B cell (primary cell): ENCODE data around the gene TPRG1L. TPM values are rescaled to one million over a fixed set of nuclear protein-coding genes. Genes with fewer than 3 reads are reported as not detected.

Source experiments
- ATAC-seq: fragments of 200-7000 bp; cut with Tn5 transposase; one replicate; pipeline ENCODE4 v1.10.0; 2021; ENCODE audit warnings: low read depth, mild to moderate bottlenecking, moderate number of reproducible peaks, moderate library complexity
- CTCF ChIA-PET: fragments of 350-600 bp; sonication (Branson Sonifier 250); formaldehyde crosslinking; loops from one replicate; lab custom pipeline; 2021; ENCODE audit warnings: antibody characterized with exemption, inconsistent platforms; lab: Charles Lee
- POLR2A ChIA-PET: fragments of 350-600 bp; sonication (Branson Sonifier 250); formaldehyde crosslinking; loops from one replicate; lab custom pipeline; 2021; ENCODE audit warnings: antibody characterized with exemption; lab: Charles Lee
- DNase-seq: peaks from one replicate; pipeline ENCODE4 v3.0.0; 2013
- H2AFZ ChIP-seq: 2 replicates; pipeline ENCODE4 v1.6.1; 2012; ENCODE audit warnings: mild to moderate bottlenecking, low read depth, low read length; ENCODE audit not compliant: insufficient read depth, poor library complexity, severe bottlenecking
- H3K27ac ChIP-seq, 2 donors: 1 replicate in 1 of 2; 2 replicates in 1 of 2; pipeline ENCODE4 v1.5.1; 2012 to 2013; ENCODE audit warnings: low read length in 2 of 2, mild to moderate bottlenecking in 2 of 2, moderate library complexity in 1 of 2
- H3K27me3 ChIP-seq, 4 experiments: fragments of 200-600 bp in 1 of 4; sonication (generic) in 1 of 4; replicated peaks in 1 of 4; 1 replicate in 2 of 4; 2 replicates in 2 of 4; pipeline versions ENCODE4 v1.6.1 to v1.7.0; 2013 to 2016; ENCODE audit warnings: low read length in 3 of 4, mild to moderate bottlenecking in 2 of 4, mixed read lengths in 1 of 4, moderate library complexity in 1 of 4; ENCODE audit not compliant: insufficient read depth in 4 of 4, control insufficient read depth in 3 of 4; ENCODE audit errors: control extremely low read depth in 1 of 4
- H3K36me3 ChIP-seq, 2 experiments: replicated peaks in 1 of 2; 1 replicate in 1 of 2; 2 replicates in 1 of 2; pipeline versions ENCODE4 v1.6.1 to v1.7.1; 2013; ENCODE audit warnings: low read length in 1 of 2; ENCODE audit not compliant: insufficient read depth in 2 of 2, control insufficient read depth in 1 of 2; ENCODE audit errors: control extremely low read depth in 1 of 2, extremely low read depth in 1 of 2
- H3K4me1 ChIP-seq, 2 donors: fragments of 200-600 bp in 1 of 2; sonication (generic) in 1 of 2; 1 replicate in 1 of 2; 2 replicates in 1 of 2; pipeline versions ENCODE4 v1.5.1 to v1.6.1; 2013 to 2017; ENCODE audit warnings: low read length in 2 of 2; ENCODE audit not compliant: control insufficient read depth in 2 of 2, insufficient read depth in 2 of 2
- H3K4me2 ChIP-seq: replicated peaks from 2 replicates; pipeline ENCODE3; 2012; ENCODE audit warnings: mild to moderate bottlenecking, low read depth, low read length; ENCODE audit not compliant: poor library complexity, severe bottlenecking
- H3K4me3 ChIP-seq, 5 experiments: fragments of 200-600 bp in 1 of 5; sonication (generic) in 1 of 5; 1 replicate in 3 of 5; 2 replicates in 2 of 5; pipeline versions ENCODE4 v1.5.1 to v1.7.0; 2011 to 2016; ENCODE audit warnings: low read length in 4 of 5, mild to moderate bottlenecking in 4 of 5, low read depth in 2 of 5, control low read depth in 1 of 5, moderate library complexity in 1 of 5; ENCODE audit not compliant: insufficient read depth in 1 of 5; ENCODE audit errors: control extremely low read depth in 1 of 5, extremely low read depth in 1 of 5
- H3K79me2 ChIP-seq: fragments of 200-600 bp; sonication (generic); one replicate; pipeline ENCODE4 v1.6.0; 2016; ENCODE audit warnings: low read length; ENCODE audit not compliant: control insufficient read depth, insufficient read depth
- H3K9ac ChIP-seq: fragments of 200-600 bp; sonication (generic); 2 replicates; pipeline ENCODE4 v1.6.1; 2017; ENCODE audit warnings: mild to moderate bottlenecking, low read length, moderate library complexity
- H3K9me3 ChIP-seq, 3 donors: one replicate each; pipeline versions ENCODE4 v1.6.1 to v1.7.1; 2013; ENCODE audit warnings: low read length in 2 of 3; ENCODE audit not compliant: control insufficient read depth in 2 of 3, insufficient read depth in 1 of 3; ENCODE audit errors: control extremely low read depth in 1 of 3
- H4K20me1 ChIP-seq: 2 replicates; pipeline ENCODE4 v1.6.0; 2012; ENCODE audit warnings: mild to moderate bottlenecking, low read length; ENCODE audit not compliant: insufficient read depth, control insufficient read depth, poor library complexity, severe bottlenecking
- H3K27ac Mint-ChIP-seq: one replicate; pipeline ENCODE4 v1.8.0; 2021; ENCODE audit warnings: mixed read lengths
- H3K27me3 Mint-ChIP-seq: one replicate; pipeline ENCODE4 v1.8.0; 2021; ENCODE audit warnings: mixed read lengths
- H3K4me1 Mint-ChIP-seq: one replicate; pipeline ENCODE4 v1.8.0; 2021; ENCODE audit warnings: mixed read lengths
- H3K4me3 Mint-ChIP-seq: one replicate; pipeline ENCODE4 v1.8.0; 2021; ENCODE audit warnings: mixed read lengths
- H3K9me3 Mint-ChIP-seq: one replicate; pipeline ENCODE4 v1.8.0; 2022; ENCODE audit warnings: mixed read lengths; ENCODE audit not compliant: insufficient read depth
- EZH2 ChIP-seq: IDR thresholded peaks from 2 replicates; pipeline ENCODE4 v1.6.1; 2012; ENCODE audit warnings: borderline replicate concordance, low read depth, mild to moderate bottlenecking, moderate library complexity, low read length; ENCODE audit not compliant: insufficient read depth, poor library complexity, severe bottlenecking
- WGBS: methylation state at CpG from one replicate; pipeline ENCODE4 v1.1.5; 2013; ENCODE audit warnings: missing lambda C conversion rate; ENCODE audit not compliant: insufficient coverage; 5-methylcytosine and 5-hydroxymethylcytosine counted together
- intact Hi-C: fragments of 100-400 bp; cut with micrococcal nuclease; formaldehyde crosslinking; loops from one replicate; pipeline ENCODE4 v1.10.0; 2022
- polyA plus RNA-seq: library from polyadenylated mRNA; depleted of rRNA; stranded (reverse); fragments of >200 nt; gene quantifications from 2 replicates; pipeline ENCODE4 v1.2.3, GENCODE V29; 2012
- total RNA-seq, 2 donors: library from RNA; stranded (reverse); fragments of 120-200 nt in 1 of 2; gene quantifications; 1 replicate in 1 of 2; 2 replicates in 1 of 2; pipeline versions ENCODE4 v1.2.3 to v1.2.4, GENCODE V29; 2013 to 2022
- TF ChIP-seq, protein P1 (sequence below): fragments of 200-600 bp; IDR thresholded peaks from one replicate; pipeline ENCODE4 v1.8.0; 2022; ENCODE audit warnings: antibody characterized with exemption, mild to moderate bottlenecking

TPRG1L gene
- total and polyA plus RNA-seq, 2 donors (not counting 1 experiment from before 2014, with no cell fraction given), result 19.5 to 48.6 TPM

- H3K4me3 ChIP-seq, result peak overlapping the region in 3 of 5 experiments; percentile 17 to 43 (median 22)
- POLR2A ChIA-PET, result interaction anchor here (1.4 kb wide), 1 partner anchor 25 kb away, joined by 3 read pairs; no protein-coding TSS in a partner anchor
- no peaks in the 10 kb centered on the region for H3K9me3 Mint-ChIP-seq
- H3K9ac ChIP-seq, result peak overlapping the region; percentile 22
- no peaks in the 10 kb centered on the region for H3K36me3 ChIP-seq
- H3K27ac ChIP-seq, result peak overlapping the region in 1 of 2 donors; percentile 32
- CTCF ChIA-PET, result interaction anchor here (0.9 to 2.1 kb wide), 3 partner anchors 11 to 29 kb away, joined by 3 to 20 read pairs (median 3); partner anchors contain the start of gene WRAP73
- H3K4me1 ChIP-seq, result peaks cover 42 to 70% of the 10 kb centered on the region in 2 donors
- peak overlapping the region; percentile 85 for H3K27ac Mint-ChIP-seq
- peaks cover 0 to 8% (median 0%) of the 10 kb centered on the region in 3 donors for H3K9me3 ChIP-seq
- WGBS, result 33% methylated on average over 19 of the region's 21 CpGs
- no peaks in the 10 kb centered on the region for H3K79me2 ChIP-seq
- H3K27me3 ChIP-seq, result peaks cover 0 to 3% (median 0%) of the 10 kb centered on the region in 4 experiments
- DNase-seq (peak; percentile 45), ATAC-seq (no peak)
- H3K4me3 Mint-ChIP-seq, result peak overlapping the region; percentile 79
- intact Hi-C loops, result no loop called here
- H3K4me2 ChIP-seq, result peak overlapping the region; percentile 78
- H3K4me1 Mint-ChIP-seq, result peaks cover 63% of the 10 kb centered on the region
- no peaks in the 10 kb centered on the region for H4K20me1 ChIP-seq
- TF ChIP-seq, protein P1, sequence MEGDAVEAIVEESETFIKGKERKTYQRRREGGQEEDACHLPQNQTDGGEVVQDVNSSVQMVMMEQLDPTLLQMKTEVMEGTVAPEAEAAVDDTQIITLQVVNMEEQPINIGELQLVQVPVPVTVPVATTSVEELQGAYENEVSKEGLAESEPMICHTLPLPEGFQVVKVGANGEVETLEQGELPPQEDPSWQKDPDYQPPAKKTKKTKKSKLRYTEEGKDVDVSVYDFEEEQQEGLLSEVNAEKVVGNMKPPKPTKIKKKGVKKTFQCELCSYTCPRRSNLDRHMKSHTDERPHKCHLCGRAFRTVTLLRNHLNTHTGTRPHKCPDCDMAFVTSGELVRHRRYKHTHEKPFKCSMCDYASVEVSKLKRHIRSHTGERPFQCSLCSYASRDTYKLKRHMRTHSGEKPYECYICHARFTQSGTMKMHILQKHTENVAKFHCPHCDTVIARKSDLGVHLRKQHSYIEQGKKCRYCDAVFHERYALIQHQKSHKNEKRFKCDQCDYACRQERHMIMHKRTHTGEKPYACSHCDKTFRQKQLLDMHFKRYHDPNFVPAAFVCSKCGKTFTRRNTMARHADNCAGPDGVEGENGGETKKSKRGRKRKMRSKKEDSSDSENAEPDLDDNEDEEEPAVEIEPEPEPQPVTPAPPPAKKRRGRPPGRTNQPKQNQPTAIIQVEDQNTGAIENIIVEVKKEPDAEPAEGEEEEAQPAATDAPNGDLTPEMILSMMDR, result no peak
- TF ChIP-seq EZH2, result no peak
- peaks cover 5% of the 10 kb centered on the region for H3K27me3 Mint-ChIP-seq
- H2AFZ ChIP-seq, result peak overlapping the region; percentile 17
Observed at GRCh38 chr1:3678361-3679097, 53.7 kb downstream of the TPRG1L start.

GRCh38 chr1:3679098-3679555, 54.3 kb downstream of the TPRG1L start:
- Histone ChIP-seq H2AFZ (no peak overlapping the region), H3K79me2 (no peaks in the 10 kb centered on the region), H4K20me1 (no peaks in the 10 kb centered on the region), H3K27ac (peak overlapping the region in 1 of 2 donors; percentile 32), H3K4me3 (peak overlapping the region in 3 of 5 experiments; percentile 17 to 43 (median 22)), H3K36me3 (no peaks in the 10 kb centered on the region), H3K9ac (peak overlapping the region; percentile 22), H3K4me1 (peaks cover 36 to 64% of the 10 kb centered on the region in 2 donors), H3K27me3 (peaks cover 0 to 3% (median 0%) of the 10 kb centered on the region in 4 experiments), H3K4me2 (peak overlapping the region; percentile 78), H3K9me3 (peaks cover 0 to 8% (median 0%) of the 10 kb centered on the region in 3 donors)
- Mint-ChIP-seq H3K27ac (peak overlapping the region; percentile 85), H3K4me1 (peaks cover 60% of the 10 kb centered on the region), H3K4me3 (peak overlapping the region; percentile 79), H3K9me3 (no peaks in the 10 kb centered on the region), H3K27me3 (peaks cover 6% of the 10 kb centered on the region)
- 32% methylated on average over 17 of the region's 18 CpGs for WGBS
- POLR2A ChIA-PET, result no interaction called here
- intact Hi-C loops, result no loop called here
- ATAC-seq (no peak), DNase-seq (peak; percentile 45)
- TF ChIP-seq, protein P1, result no peak
- no peak for TF ChIP-seq EZH2
- CTCF ChIA-PET, result no interaction called here
